ENCODE data around the gene MYL4. TPM values are rescaled to one million over a fixed set of nuclear protein-coding genes. Genes with fewer than 3 reads are reported as not detected.

MYL4 gene
- total and polyA plus RNA-seq, 2 donors (not counting 3 experiments of a cell fraction or from before 2014, with no cell fraction given) = 2.0 to 2.1 TPM

- no TSS peak for BruUV-seq (replicated peaks)
- no peak for TF ChIP-seq GATA2 (IDR thresholded peaks at IDR 0.05; ENCODE audit: insufficient read depth, insufficient read length, low read depth, low read length)
- TF ChIP-seq EZH2 (IDR thresholded peaks at IDR 0.05; ENCODE audit: borderline replicate concordance, low read depth, low read length, severe bottlenecking) = no peak
- H3K9me3 ChIP-seq (replicated peaks; ENCODE audit: control insufficient read depth, insufficient read depth, low read length) = no peaks in the 10 kb centered on the region
- DNase-seq (ENCODE audit: low read depth, low spot score) (no peak), FAIRE-seq (no peak)
- no peaks in the 10 kb centered on the region for H3K79me2 ChIP-seq (ENCODE audit: control insufficient read depth, insufficient read depth, low read length)
- H2AFZ ChIP-seq (ENCODE audit: low read depth, low read length) = no peak overlapping the region
- ChIA-PET CTCF (interaction anchor here (0.7 to 1.1 kb wide), 5 partner anchors 10 to 119 kb away, joined by 3 to 4 read pairs (median 3); partner anchors contain the start of gene EFCAB13), POLR2A (no interaction called here)
- H3K4me2 ChIP-seq (ENCODE audit: insufficient read depth, low read length) = no peak overlapping the region
- H4K20me1 ChIP-seq (replicated peaks; ENCODE audit: control insufficient read depth, extremely low read depth, insufficient read depth, low read length) = no peaks in the 10 kb centered on the region
- no peaks in the 10 kb centered on the region for H3K9me1 ChIP-seq (replicated peaks; ENCODE audit: control insufficient read depth, extremely low read depth, insufficient read depth, low read length)
- H3K9ac ChIP-seq (replicated peaks; ENCODE audit: extremely low read depth, insufficient read depth, low read length) = no peak overlapping the region
- intact Hi-C loops (cut with micrococcal nuclease) = no loop called here
- H3K27ac ChIP-seq (ENCODE audit: insufficient read depth, low read depth, low read length) = no peak overlapping the region
- peaks cover 24% of the 10 kb centered on the region for H3K4me1 ChIP-seq (ENCODE audit: control insufficient read depth, extremely low read depth, insufficient read depth, low read length)
- no peaks in the 10 kb centered on the region for H3K27me3 ChIP-seq (ENCODE audit: control insufficient read depth in 2 of 2, insufficient read depth in 2 of 2, low read length in 2 of 2)
- dilution Hi-C loops (cut with MboI; ENCODE audit: extremely low pct_ligation_motif_present, low sequenced_read_pairs) = no loop called here
- no peak overlapping the region for H3K4me3 ChIP-seq (replicated peaks in 1 of 3; ENCODE audit: insufficient read depth in 1 of 3, low read depth in 1 of 3, low read length in 3 of 3)
- no peaks in the 10 kb centered on the region for H3K36me3 ChIP-seq (ENCODE audit: control insufficient read depth in 2 of 2, extremely low read depth in 1 of 2, insufficient read depth in 2 of 2, low read length in 2 of 2)
Measured at GRCh38 chr17:47242648-47243047, 33.5 kb downstream of the MYL4 start.

DNA sequence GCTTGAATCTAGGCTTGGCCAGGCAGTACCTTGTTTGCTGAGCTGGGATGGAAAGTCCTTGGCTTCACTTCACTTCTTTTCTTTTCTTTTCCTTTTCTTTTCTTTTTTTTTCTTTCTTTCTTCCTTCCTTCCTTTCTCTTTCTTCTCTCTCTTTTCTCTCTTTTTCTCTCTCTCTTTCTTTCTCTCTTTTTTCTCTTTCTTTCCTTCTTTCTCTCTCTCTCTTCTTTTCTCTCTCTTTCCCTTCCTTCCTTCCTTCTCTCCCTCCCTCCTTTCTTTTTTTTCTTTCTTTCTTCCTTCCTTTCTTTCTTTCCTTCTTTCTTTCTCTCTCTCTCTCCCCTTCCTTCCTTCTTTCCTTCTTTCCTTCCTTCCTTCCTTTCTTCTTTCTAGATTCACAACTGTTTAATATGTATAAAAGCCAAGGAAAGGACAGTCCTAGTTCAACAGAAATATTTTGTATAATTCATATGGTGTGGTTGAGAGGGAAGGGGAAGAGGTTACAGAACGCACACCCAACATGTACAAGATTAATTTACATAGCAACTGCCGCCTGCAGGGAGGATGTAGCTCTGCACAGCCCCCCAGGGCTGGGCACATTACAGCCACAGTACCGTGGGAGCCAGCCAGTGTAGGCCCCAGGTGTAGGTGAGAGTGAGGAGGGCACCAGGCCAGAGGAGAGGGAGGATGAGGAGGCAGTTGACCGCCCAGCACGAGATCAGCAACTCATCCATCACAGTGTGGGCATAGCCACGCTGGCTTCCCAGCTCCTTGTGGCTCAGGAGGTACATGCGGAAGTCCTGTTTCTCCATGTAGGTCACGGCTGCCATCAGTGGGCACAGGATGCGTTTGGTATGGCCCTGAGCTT, 34.8 kb downstream of the MYL4 start:
- POLR2A ChIA-PET = no interaction called here
- DNase-seq (ENCODE audit: low read depth, low spot score) = no peak
- Histone ChIP-seq H3K9ac (replicated peaks; ENCODE audit: extremely low read depth, insufficient read depth, low read length) (no peak overlapping the region), H3K79me2 (ENCODE audit: control insufficient read depth, insufficient read depth, low read length) (no peaks in the 10 kb centered on the region), H3K4me1 (ENCODE audit: control insufficient read depth, extremely low read depth, insufficient read depth, low read length) (peaks cover 22% of the 10 kb centered on the region), H3K4me2 (ENCODE audit: insufficient read depth, low read length) (no peak overlapping the region), H3K36me3 (ENCODE audit: control insufficient read depth in 2 of 2, extremely low read depth in 1 of 2, insufficient read depth in 2 of 2, low read length in 2 of 2) (no peaks in the 10 kb centered on the region), H2AFZ (ENCODE audit: low read depth, low read length) (no peak overlapping the region), H3K9me1 (replicated peaks; ENCODE audit: control insufficient read depth, extremely low read depth, insufficient read depth, low read length) (no peaks in the 10 kb centered on the region), H3K27ac (ENCODE audit: insufficient read depth, low read depth, low read length) (no peak overlapping the region), H3K27me3 (ENCODE audit: control insufficient read depth in 2 of 2, insufficient read depth in 2 of 2, low read length in 2 of 2) (no peaks in the 10 kb centered on the region), H4K20me1 (replicated peaks; ENCODE audit: control insufficient read depth, extremely low read depth, insufficient read depth, low read length) (no peaks in the 10 kb centered on the region), H3K9me3 (replicated peaks; ENCODE audit: control insufficient read depth, insufficient read depth, low read length) (no peaks in the 10 kb centered on the region), H3K4me3 (replicated peaks in 1 of 3; ENCODE audit: insufficient read depth in 1 of 3, low read depth in 1 of 3, low read length in 3 of 3) (no peak overlapping the region)
- CTCF ChIA-PET = interaction anchor here (0.9 to 1.9 kb wide), 4 partner anchors 14 to 71 kb away, joined by 3 to 6 read pairs (median 3); no protein-coding TSS in a partner anchor
- FAIRE-seq = no peak
- TF ChIP-seq POLR2AphosphoS5 (IDR thresholded peaks at IDR 0.05; ENCODE audit: insufficient read depth, low read depth, low read length) (no peak), MYC (IDR thresholded peaks at IDR 0.05; ENCODE audit: low read depth, low read length) (no peak), FOS (IDR thresholded peaks at IDR 0.05; ENCODE audit: borderline replicate concordance, insufficient read depth, low read length) (no peak), EZH2 (IDR thresholded peaks at IDR 0.05; ENCODE audit: borderline replicate concordance, low read depth, low read length, severe bottlenecking) (no peak), JUN (IDR thresholded peaks at IDR 0.05; ENCODE audit: borderline replicate concordance, insufficient read depth, insufficient read length, low read depth) (no peak), GATA2 (IDR thresholded peaks at IDR 0.05; ENCODE audit: insufficient read depth, insufficient read length, low read depth, low read length) (no peak)
- TF ChIP-seq, protein P1, sequence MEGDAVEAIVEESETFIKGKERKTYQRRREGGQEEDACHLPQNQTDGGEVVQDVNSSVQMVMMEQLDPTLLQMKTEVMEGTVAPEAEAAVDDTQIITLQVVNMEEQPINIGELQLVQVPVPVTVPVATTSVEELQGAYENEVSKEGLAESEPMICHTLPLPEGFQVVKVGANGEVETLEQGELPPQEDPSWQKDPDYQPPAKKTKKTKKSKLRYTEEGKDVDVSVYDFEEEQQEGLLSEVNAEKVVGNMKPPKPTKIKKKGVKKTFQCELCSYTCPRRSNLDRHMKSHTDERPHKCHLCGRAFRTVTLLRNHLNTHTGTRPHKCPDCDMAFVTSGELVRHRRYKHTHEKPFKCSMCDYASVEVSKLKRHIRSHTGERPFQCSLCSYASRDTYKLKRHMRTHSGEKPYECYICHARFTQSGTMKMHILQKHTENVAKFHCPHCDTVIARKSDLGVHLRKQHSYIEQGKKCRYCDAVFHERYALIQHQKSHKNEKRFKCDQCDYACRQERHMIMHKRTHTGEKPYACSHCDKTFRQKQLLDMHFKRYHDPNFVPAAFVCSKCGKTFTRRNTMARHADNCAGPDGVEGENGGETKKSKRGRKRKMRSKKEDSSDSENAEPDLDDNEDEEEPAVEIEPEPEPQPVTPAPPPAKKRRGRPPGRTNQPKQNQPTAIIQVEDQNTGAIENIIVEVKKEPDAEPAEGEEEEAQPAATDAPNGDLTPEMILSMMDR (IDR thresholded peaks at IDR 0.05; ENCODE audit: extremely low read depth in 1 of 2, insufficient read depth in 1 of 2, low read depth in 1 of 2, low read length in 2 of 2) = no peak
- TF ChIP-seq, protein P2, sequence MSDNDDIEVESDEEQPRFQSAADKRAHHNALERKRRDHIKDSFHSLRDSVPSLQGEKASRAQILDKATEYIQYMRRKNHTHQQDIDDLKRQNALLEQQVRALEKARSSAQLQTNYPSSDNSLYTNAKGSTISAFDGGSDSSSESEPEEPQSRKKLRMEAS (IDR thresholded peaks at IDR 0.05; ENCODE audit: insufficient read depth, insufficient read length) = no peak
- BruUV-seq (replicated peaks) = no TSS peak
- intact Hi-C loops (cut with micrococcal nuclease) (no loop called here), dilution Hi-C loops (cut with MboI; ENCODE audit: extremely low pct_ligation_motif_present, low sequenced_read_pairs) (no loop called here)

All from endothelial cell of umbilical vein (primary cell).